Forelimb muscle (tissue), 1 donor: Measurements from ENCODE around the gene NEUROG2. TPM values are rescaled to one million over a fixed set of nuclear protein-coding genes. Genes with fewer than 3 reads are reported as not detected.
"Not testable (repeated sequence)": the region's sequence is repeated elsewhere in the genome, so short reads cannot be mapped to it uniquely, and the experiment has no call there.

ENCODE experiments used
- DNase-seq: peaks from one replicate; pipeline ENCODE4 v3.0.0-alpha.2; 2013; ENCODE audit warnings: low read depth
- polyA plus RNA-seq: library from polyadenylated mRNA; unstranded; fragments of 120-200 nt; gene quantifications from one replicate; pipeline ENCODE4 v1.2.1, GENCODE V29; 2013; ENCODE audit not compliant: insufficient read length

NEUROG2 gene
- polyA plus RNA-seq, 1 donor = 0.08 TPM

DNA sequence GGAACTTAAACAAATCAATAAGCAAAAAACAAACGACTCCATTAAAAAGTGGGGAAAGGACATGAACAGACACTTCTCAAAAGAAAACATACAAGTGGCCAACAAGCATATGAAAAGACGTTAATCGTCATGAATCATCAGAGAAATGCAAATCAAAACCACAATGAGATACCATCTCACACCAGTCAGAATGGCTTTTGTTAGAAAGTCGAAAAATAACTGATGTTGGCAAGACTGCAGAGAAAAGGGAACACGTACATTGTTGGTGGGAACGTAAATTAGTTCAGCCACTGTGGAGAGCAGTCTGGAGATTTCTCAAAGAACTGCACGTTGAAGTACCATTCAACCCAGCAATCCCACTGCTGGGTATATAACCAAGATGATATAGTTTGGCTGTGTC, 23.7 kb downstream of the NEUROG2 start:
- no peak for DNase-seq

DNA sequence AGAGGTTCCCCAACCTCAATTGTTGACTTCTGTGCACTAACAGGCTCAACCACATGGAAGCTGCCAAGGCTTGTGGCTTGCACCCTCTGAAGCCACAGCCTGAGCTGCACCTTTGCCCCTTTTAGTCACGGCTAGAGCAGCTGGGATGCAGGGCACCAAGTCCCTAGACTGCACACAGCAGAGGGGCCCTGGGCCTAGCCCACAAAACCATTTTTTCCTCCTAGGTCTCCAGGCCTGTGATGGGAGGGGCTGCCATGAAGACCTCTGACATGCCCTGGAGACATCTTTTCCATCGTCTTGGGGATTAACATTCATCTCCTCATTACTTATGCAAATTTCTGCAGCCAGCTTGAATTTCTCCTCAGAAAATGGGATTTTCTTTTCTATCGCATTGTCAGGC, 25.2 kb downstream of the NEUROG2 start:
- not testable (repeated sequence) for DNase-seq

DNA sequence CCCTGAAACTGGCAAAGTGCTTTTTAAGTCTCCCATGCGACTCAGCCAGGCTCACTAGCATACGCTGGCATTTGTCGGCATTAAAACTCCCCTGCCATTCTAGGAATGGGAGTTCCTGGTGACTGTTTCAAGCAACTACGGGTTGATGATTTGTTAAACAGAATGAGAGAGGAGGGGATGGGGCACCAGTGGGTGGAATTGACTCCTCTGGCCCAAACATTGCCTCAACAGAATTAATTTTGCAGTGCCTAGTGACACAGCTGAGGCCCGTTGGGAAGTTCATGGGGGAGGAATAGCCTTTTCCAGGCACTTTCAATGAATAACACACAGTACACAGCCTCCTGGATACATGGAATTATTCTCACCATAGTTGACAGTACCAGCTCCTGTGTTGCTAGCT, 30.1 kb downstream of the NEUROG2 start:
- DNase-seq = no peak

DNA sequence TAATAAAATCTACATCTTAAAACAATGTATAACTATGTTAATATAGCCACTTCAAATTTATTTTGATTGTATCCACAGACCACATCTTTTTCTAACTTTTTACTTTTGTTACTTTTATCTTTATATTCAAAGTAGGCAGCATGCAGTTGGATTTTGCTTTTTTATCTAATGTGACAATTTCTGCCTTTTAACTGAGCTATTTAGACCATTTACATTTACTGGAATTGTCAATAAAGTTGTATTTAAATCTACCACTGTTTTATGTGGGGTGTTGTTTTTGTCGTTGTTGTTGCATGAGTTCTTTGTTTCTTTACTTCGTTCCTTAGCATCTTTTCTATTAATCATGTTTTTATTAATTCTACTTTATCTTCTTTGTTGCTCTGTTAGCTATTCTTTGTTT, 42.0 kb downstream of the NEUROG2 start:
- DNase-seq = no peak

DNA sequence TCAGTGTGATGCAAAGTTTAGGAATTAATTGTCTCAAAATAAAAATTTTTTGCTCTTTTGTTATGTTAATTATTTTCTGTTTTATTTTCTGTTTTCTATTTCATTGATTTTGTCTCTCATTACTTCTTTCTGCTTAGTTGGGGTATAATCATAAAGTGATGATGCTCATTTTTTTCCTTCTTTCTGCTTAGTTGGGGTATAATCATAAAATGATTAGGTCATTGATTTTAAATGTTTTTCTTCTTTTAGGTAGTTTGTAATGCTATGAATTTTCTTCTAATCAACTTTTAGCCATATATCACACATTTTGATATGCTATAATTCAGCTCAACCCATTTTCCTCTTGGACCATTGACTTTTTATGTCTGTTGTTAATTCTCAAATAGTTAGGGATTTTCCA, 43.7 kb downstream of the NEUROG2 start:
- no peak for DNase-seq

Other genes with a start within 250 kb of the NEUROG2 start
- gene TIFA, start 230.3 kb downstream of the NEUROG2 start, polyA plus RNA-seq = 5.5 TPM
- 6.0 TPM for gene ALPK1, start 218.8 kb downstream of the NEUROG2 start, polyA plus RNA-seq
- gene ZGRF1, start 120.7 kb upstream of the NEUROG2 start, polyA plus RNA-seq = 9.4 TPM
- gene LARP7, start 121.0 kb upstream of the NEUROG2 start, polyA plus RNA-seq = 55.4 TPM